NCI-H1694 (cell line): ENCODE results near the gene LCNL1.
A peak's percentile ranks its signal among the peaks of the same experiment; 100 is the strongest.
"Not testable (repeated sequence)": the region's sequence is repeated elsewhere in the genome, so short reads cannot be mapped to it uniquely, and the experiment has no call there.

Experiments
- DNase-seq: peaks from one replicate; lab custom pipeline; 2025; lab: John Stamatoyannopoulos, UW

The LCNL1 gene

DNA sequence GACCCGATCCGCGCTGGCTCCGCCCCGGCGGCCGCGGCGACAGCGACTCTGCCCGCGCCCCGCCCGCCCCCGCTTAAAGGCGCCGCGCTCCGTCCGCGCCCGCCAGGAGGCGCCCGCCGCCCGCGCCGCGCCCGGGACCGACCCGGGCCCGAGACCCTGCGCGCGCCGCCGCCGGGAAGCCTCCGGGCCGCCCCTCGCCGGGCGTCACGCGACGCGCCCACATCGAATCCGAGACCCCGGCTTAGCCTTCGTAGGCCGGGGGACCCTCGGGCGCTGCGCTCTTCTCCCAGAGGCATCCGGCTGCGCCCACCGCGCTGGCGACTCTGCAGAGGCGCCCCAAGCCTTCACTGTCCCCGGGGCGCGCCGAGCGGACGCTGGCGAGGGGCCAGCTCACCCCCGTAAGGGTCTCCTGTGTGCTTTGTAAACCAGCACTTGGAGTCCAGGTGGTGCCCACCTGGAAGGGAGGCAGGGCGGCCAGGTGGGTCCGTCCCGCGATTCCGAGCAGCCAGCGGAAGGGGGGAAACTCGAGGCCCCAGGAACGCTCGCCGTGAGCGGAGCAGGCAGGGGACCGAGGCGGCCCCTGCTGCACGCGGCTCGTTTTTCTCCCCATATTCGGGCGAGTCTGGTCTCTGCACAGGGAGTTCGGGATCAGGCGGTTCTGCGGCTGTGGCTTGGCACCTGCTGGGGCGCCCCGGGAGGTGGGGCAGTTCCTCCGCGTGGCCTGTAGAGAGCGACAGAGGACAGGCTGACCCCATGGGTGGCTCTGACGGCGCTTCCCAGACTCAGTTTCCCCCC, 45.7 kb downstream of the LCNL1 start:
- no peak for DNase-seq

- DNase-seq: no peak
Measured at GRCh38 chr9:137029058-137029936, 46.5 kb downstream of the LCNL1 start.

- DNase-seq: no peak
Measured at GRCh38 chr9:137030006-137030405, 47.2 kb downstream of the LCNL1 start.

- no peak for DNase-seq
Measured at GRCh38 chr9:137030538-137031527, 48.0 kb downstream of the LCNL1 start.

DNA sequence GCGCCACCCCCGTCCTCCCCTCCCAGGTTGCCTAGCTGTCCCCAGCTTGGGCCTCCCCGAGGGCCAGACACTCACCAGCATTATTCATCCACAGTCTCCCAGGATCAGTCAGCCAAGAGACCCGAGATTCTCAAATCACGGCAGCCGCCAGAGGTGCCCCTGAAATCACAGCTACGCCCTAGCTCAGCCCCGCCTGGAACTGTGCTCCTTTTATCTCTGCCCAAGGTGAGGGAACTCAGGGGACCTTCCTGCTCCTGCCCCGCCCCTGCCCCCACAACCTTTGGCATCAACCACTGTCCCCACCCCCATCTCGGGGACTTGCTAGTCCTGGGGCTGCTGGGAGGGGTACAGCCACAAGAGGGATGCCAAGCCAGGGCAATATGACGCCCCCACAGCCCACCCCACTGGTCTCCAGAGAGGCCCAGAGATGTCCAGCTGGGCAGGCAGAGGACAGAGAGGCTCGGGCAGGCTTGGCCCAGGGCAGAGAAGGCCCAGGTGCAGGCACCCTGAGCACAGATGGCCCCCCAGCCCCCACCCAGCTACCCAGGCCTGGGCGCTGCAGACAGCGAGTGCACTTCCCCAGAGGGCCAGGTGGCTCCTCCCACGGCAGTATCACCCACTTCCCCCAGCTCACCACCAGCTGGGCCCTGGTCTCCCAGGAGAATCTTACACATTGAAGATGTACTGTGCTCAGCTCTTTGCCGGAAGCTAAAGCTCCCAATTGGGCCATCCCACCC, 49.3 kb downstream of the LCNL1 start, which contains the start of gene FUT7:
Gene FUT7 (minus strand): TSS at position 185 of the 737 bp plus-strand sequence. CDS start 97 bp downstream, at position 88.
- DNase-seq: no peak

DNA sequence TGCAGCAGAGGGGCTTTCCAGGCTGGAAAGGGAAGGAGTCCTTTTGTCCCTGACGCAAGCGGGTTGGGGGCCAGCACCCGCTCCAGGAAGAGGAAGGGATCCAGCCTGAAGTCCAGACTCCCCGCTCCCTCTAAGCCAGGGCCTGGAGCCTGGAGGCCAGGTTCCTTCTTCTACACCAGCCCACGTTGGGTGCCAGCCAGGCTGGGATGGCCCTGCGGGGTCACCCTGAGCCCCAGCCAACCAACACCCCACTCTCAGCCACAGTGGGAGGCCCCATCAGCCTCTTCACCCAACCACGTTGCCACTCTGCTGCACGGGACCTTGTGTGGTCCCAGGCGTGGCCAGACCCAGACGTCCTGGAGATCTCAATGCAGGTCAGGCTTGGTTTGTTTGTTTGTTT, 50.1 kb downstream of the LCNL1 start:
- DNase-seq: no peak

DNA sequence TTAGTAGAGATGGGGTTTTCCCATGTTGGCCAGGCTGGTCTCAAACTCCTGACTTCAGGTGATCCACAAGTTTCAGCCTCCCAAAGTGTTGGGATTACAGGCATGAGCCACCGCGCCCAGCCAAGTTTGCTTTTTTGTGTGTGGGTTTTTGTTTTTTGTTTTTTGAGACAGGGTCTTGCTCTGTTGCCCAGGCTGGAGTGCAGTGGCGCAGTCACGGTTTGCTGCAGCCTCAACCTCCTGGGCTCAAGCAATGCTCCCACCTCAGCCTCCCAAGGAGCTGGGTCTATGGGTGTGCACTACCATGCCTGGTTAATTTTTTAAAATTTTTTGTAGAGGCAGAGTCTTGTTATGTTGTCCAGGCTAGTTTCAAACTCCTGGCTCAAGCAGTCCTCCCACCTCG, 50.7 kb downstream of the LCNL1 start:
- DNase-seq: not testable (repeated sequence)

GRCh38 chr9:137034039-137034708, 51.4 kb downstream of the LCNL1 start:
- DNase-seq: no peak

DNA sequence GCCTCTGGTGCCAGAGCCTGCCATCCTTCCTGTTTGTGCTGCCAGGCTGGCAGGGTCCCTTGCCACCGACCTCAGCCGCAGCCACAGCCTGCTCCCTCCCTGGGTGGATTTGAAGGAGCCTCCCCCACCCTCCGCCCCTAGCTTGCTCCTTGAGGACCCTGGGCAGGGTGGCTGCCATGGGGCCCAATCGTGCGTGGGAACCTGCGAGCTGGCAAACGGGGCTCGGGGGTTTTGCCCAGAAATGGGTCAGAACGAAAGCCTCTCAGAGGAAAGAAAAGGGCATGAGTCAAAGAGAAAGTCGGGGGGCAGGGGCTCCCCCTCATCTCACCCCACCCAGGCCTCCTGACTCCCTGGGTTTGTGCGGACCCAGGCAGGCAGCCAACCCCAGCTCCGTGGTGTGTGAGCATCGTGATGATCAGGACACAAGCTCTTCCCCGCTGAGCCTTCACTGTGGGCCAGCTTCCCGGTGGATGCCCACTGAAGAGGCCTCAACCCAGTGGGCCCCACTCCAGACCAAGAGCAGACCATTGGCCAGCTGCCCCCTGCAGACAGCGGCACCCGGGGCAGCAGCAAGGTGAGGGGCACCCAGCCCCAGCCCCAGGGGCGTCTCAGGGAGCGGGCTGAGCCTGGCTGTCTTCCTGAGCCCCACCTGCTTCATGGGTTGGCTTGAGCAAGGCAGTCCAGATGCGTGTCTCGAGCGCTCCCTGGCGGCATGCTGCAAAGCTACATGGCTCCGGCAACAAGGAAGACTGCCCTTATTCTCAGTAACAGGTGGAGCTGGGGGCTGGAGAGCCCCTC, 52.1 kb downstream of the LCNL1 start:
- DNase-seq: peak; percentile 68
